Trophoblast cell (in vitro differentiated cells and primary cell): ENCODE results near the gene FLT4.

Experiments used
- DNase-seq, 2 donors: peaks; one replicate each; pipeline ENCODE4 v3.0.0-alpha.2; 2016
- H2AFZ ChIP-seq: 2 replicates; pipeline ENCODE4 v1.6.1; 2013; ENCODE audit warnings: low read length, moderate library complexity, mild to moderate bottlenecking; ENCODE audit not compliant: insufficient read depth, poor library complexity
- H2AK5ac ChIP-seq: 2 replicates; pipeline ENCODE4 v1.6.1; 2013; ENCODE audit warnings: mild to moderate bottlenecking, low read length
- H2BK120ac ChIP-seq: 2 replicates; pipeline ENCODE4 v1.6.1; 2013; ENCODE audit warnings: low read length, mild to moderate bottlenecking, moderate library complexity; ENCODE audit not compliant: insufficient read depth, poor library complexity
- H2BK12ac ChIP-seq: 2 replicates; pipeline ENCODE4 v1.6.1; 2013; ENCODE audit warnings: mild to moderate bottlenecking, low read length, moderate library complexity
- H2BK5ac ChIP-seq: 2 replicates; pipeline ENCODE4 v1.6.1; 2013; ENCODE audit warnings: low read length, low read depth, moderate library complexity, mild to moderate bottlenecking; ENCODE audit not compliant: poor library complexity
- H3K14ac ChIP-seq: 2 replicates; pipeline ENCODE4 v1.6.1; 2013; ENCODE audit warnings: mild to moderate bottlenecking, low read length
- H3K18ac ChIP-seq: 2 replicates; pipeline ENCODE4 v1.6.1; 2013; ENCODE audit warnings: mild to moderate bottlenecking, low read length
- H3K23ac ChIP-seq: 2 replicates; pipeline ENCODE4 v1.6.1; 2013; ENCODE audit warnings: low read length
- H3K27ac ChIP-seq: 2 replicates; pipeline ENCODE4 v1.5.1; 2013; ENCODE audit warnings: low read depth, mild to moderate bottlenecking, inconsistent platforms, low read length, moderate library complexity
- H3K27me3 ChIP-seq: 2 replicates; pipeline ENCODE4 v1.6.1; 2013; ENCODE audit warnings: inconsistent platforms, mild to moderate bottlenecking, low read length, moderate library complexity; ENCODE audit not compliant: insufficient read depth
- H3K36me3 ChIP-seq, 2 experiments: 1 replicate in 1 of 2; 2 replicates in 1 of 2; pipeline ENCODE4 v1.6.1; 2013; ENCODE audit warnings: low read length in 2 of 2, mild to moderate bottlenecking in 2 of 2, moderate library complexity in 1 of 2; ENCODE audit not compliant: insufficient read depth in 2 of 2, control insufficient read depth in 1 of 2
- H3K4ac ChIP-seq: 2 replicates; pipeline ENCODE4 v1.6.1; 2013; ENCODE audit warnings: low read depth, mild to moderate bottlenecking, low read length, moderate library complexity
- H3K4me1 ChIP-seq, 2 experiments: 1 replicate in 1 of 2; 2 replicates in 1 of 2; pipeline ENCODE4 v1.6.1; 2013; ENCODE audit warnings: low read length in 2 of 2, mild to moderate bottlenecking in 2 of 2, moderate library complexity in 1 of 2; ENCODE audit not compliant: insufficient read depth in 2 of 2, control insufficient read depth in 1 of 2
- H3K4me2 ChIP-seq: 2 replicates; pipeline ENCODE4 v1.6.1; 2013; ENCODE audit warnings: inconsistent platforms, mild to moderate bottlenecking, low read length, moderate library complexity
- H3K4me3 ChIP-seq: 2 replicates; pipeline ENCODE4 v1.5.1; 2013; ENCODE audit warnings: mild to moderate bottlenecking, low read depth, low read length, inconsistent platforms
- H3K79me1 ChIP-seq: one replicate; pipeline ENCODE4 v1.6.1; 2013; ENCODE audit warnings: low read length
- H3K79me2 ChIP-seq: 2 replicates; pipeline ENCODE4 v1.6.1; 2013; ENCODE audit warnings: low read length, mild to moderate bottlenecking; ENCODE audit not compliant: control insufficient read depth, insufficient read depth, poor library complexity
- H3K9ac ChIP-seq: 2 replicates; pipeline ENCODE4 v1.6.1; 2013; ENCODE audit warnings: mild to moderate bottlenecking, low read length
- H3K9me3 ChIP-seq: 2 replicates; pipeline ENCODE4 v1.6.1; 2013; ENCODE audit warnings: low read depth, mild to moderate bottlenecking, control low read depth, inconsistent platforms, low read length; ENCODE audit not compliant: insufficient read depth
- H4K12ac ChIP-seq: 2 replicates; pipeline ENCODE4 v1.6.1; 2013; ENCODE audit warnings: low read depth, mild to moderate bottlenecking, low read length, moderate library complexity
- H4K8ac ChIP-seq: 2 replicates; pipeline ENCODE4 v1.6.1; 2013; ENCODE audit warnings: low read depth, mild to moderate bottlenecking, low read length, moderate library complexity
- H4K91ac ChIP-seq: one replicate; pipeline ENCODE4 v1.6.1; 2013; ENCODE audit warnings: low read depth, mild to moderate bottlenecking, low read length, moderate library complexity
- WGBS: extraction: QIAGEN DNeasy Blood & Tissue Kit; methylation state at CpG from one replicate; pipeline ENCODE4 v1.1.7; 2013; ENCODE audit warnings: missing lambda C conversion rate; ENCODE audit not compliant: insufficient read length, insufficient coverage; ENCODE audit errors: extremely low coverage; 5-methylcytosine and 5-hydroxymethylcytosine counted together

The FLT4 gene

DNA sequence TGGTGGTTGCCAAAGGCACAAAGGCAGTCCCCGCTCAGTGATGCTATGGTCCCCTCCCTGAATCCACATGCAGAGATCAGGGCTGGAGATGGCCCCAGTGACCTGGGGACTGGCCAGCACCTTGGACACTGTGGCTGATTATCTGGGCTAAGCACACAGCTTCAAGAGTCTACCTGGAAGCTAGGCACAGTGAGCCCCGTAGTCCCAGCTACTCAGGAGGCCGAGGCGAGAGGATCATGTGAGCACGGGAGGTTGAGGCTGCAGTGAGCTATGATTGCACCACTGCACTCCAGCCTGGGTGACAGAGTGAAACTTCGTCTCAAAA, 49.8 kb downstream of the FLT4 start:
- H3K4ac ChIP-seq: no peak overlapping the region
- H4K91ac ChIP-seq: no peak overlapping the region
- no peaks in the 10 kb centered on the region for H3K79me2 ChIP-seq
- H3K23ac ChIP-seq: no peak overlapping the region
- no peak overlapping the region for H2BK5ac ChIP-seq
- H2AK5ac ChIP-seq: no peak overlapping the region
- H3K27ac ChIP-seq: no peak overlapping the region
- H3K14ac ChIP-seq: no peak overlapping the region
- no peak overlapping the region for H4K12ac ChIP-seq
- no peaks in the 10 kb centered on the region for H3K36me3 ChIP-seq
- no peaks in the 10 kb centered on the region for H3K27me3 ChIP-seq
- H3K18ac ChIP-seq: no peak overlapping the region
- no peaks in the 10 kb centered on the region for H3K79me1 ChIP-seq
- H3K9me3 ChIP-seq: peaks cover 2% of the 10 kb centered on the region
- no peaks in the 10 kb centered on the region for H3K4me1 ChIP-seq
- no peak overlapping the region for H3K4me3 ChIP-seq
- H2BK12ac ChIP-seq: no peak overlapping the region
- no peak for DNase-seq
- no peak overlapping the region for H3K9ac ChIP-seq
- H2BK120ac ChIP-seq: no peak overlapping the region
- no peak overlapping the region for H2AFZ ChIP-seq
- H4K8ac ChIP-seq: no peak overlapping the region
- no peak overlapping the region for H3K4me2 ChIP-seq
- no CpG with 5 or more reads among the region's 6 CpGs for WGBS

DNA sequence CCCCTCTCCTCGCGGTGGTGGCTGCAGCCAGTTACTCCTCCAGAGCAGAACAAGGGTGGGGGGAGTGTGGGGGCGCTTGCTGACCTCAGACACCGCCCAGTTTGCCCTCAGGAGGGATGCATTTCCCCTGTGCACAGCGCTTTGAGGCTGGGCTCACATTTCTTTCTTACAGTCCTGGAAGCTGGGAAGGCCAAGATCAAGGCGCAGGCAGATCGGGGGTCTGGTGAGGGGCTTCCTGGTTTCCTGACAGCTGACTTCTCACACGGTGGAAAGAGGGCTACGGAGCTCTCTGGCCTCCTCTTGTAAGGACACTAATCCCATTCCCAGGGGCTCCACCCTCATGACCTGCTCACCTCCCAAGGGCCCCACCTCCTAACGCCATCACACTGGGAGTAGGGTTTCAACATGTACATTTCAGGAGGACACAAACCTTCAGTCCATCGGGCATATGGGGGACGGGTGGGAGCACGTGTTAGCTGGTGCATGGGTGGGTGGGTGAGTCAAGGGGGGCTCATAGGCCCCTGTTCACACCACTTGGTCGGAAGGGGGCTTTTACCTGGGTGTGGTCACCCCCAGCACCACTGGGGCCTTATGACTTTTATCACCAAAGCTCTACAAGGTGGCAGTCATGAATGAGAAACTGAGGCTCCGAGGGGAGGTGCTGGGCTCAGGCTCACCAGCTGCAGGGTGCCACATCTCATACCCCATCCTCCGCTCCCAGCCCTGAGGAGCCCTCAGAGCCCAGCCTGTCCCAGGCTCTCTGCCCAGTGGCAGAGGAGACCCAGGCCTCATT, 50.4 kb downstream of the FLT4 start:
- Histone ChIP-seq H3K9ac (no peak overlapping the region), H3K9me3 (peaks cover 2% of the 10 kb centered on the region), H2BK120ac (no peak overlapping the region), H3K14ac (no peak overlapping the region), H4K91ac (no peak overlapping the region), H3K36me3 (no peaks in the 10 kb centered on the region), H3K79me2 (no peaks in the 10 kb centered on the region), H3K23ac (no peak overlapping the region), H2AFZ (no peak overlapping the region), H3K27me3 (no peaks in the 10 kb centered on the region), H4K12ac (no peak overlapping the region), H3K79me1 (no peaks in the 10 kb centered on the region), H3K18ac (no peak overlapping the region), H3K4ac (no peak overlapping the region), H2BK12ac (no peak overlapping the region), H3K27ac (no peak overlapping the region), H3K4me2 (no peak overlapping the region), H3K4me1 (no peaks in the 10 kb centered on the region), H2AK5ac (no peak overlapping the region), H4K8ac (no peak overlapping the region), H3K4me3 (no peak overlapping the region), H2BK5ac (no peak overlapping the region)
- WGBS: no CpG with 5 or more reads among the region's 16 CpGs
- DNase-seq: no peak

DNA sequence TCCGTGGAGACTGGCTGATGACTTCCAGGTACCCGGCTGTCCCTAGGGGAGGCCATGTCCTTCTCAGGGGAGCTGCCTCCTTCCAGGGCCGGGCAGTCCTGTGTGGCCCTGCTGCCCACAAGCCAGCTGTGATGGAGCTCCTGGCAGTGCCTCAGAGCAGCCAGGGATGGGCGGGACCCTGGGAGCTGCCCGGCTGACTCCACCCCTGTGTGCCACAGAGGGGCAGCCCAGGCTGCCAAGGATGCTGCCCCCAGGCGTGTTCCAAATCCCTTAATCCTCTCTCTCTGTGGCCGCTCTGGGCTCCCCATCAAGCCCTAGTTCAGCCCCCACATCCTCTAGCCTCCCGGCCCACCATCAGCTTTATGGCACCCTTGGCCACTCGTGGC, 51.1 kb downstream of the FLT4 start:
- no CpG with 5 or more reads among the region's 9 CpGs for WGBS
- Histone ChIP-seq H3K18ac (no peak overlapping the region), H3K79me2 (no peaks in the 10 kb centered on the region), H3K4ac (no peak overlapping the region), H3K27ac (no peak overlapping the region), H3K4me2 (no peak overlapping the region), H3K4me1 (no peaks in the 10 kb centered on the region), H3K4me3 (no peak overlapping the region), H2BK120ac (no peak overlapping the region), H3K14ac (no peak overlapping the region), H3K9ac (no peak overlapping the region), H2AFZ (no peak overlapping the region), H4K12ac (no peak overlapping the region), H4K91ac (no peak overlapping the region), H3K23ac (no peak overlapping the region), H2BK5ac (no peak overlapping the region), H2AK5ac (no peak overlapping the region), H3K27me3 (no peaks in the 10 kb centered on the region), H3K79me1 (no peaks in the 10 kb centered on the region), H3K9me3 (peaks cover 2% of the 10 kb centered on the region), H4K8ac (no peak overlapping the region), H2BK12ac (no peak overlapping the region), H3K36me3 (no peaks in the 10 kb centered on the region)
- DNase-seq: no peak

DNA sequence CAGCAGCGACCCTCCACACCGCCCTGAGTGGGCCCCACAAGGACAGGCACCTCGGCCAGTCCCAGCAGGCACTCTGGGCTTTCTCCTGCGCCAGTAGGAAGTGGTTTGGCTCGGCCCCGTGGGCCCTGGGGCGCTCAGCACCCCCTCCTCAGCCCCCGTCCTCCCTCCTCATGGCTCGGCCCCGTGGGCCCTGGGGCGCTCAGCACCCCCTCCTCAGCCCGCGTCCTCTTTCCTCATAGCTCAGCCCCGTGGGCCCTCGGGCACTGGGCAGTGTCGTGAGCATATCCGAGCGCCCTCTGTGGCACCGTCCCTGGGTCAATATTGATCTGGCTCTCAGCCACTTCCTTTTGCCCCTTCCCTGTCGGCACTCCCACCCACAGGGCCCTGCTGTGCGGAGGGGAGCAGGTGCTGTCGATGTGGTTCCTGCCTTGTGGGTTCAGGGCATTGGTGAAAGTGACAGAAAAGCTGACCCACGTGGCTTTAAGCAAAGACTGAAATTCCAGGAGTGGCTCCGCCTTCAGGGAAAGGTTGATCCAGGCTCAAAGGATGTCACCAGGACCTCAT, 52.6 kb downstream of the FLT4 start:
- Histone ChIP-seq H2BK12ac (no peak overlapping the region), H2BK5ac (no peak overlapping the region)

More for the DNA sequence above, 52.6 kb downstream of the FLT4 start:
- H3K79me2 ChIP-seq: no peaks in the 10 kb centered on the region
- no peak overlapping the region for H4K12ac ChIP-seq
- H2AFZ ChIP-seq: no peak overlapping the region
- H4K91ac ChIP-seq: no peak overlapping the region
- no peak for DNase-seq
- H3K4me3 ChIP-seq: no peak overlapping the region
- H3K9ac ChIP-seq: no peak overlapping the region
- no peak overlapping the region for H3K4ac ChIP-seq
- H3K9me3 ChIP-seq: peaks cover 2% of the 10 kb centered on the region
- no peaks in the 10 kb centered on the region for H3K4me1 ChIP-seq
- H2BK120ac ChIP-seq: no peak overlapping the region
- H3K18ac ChIP-seq: no peak overlapping the region
- no peak overlapping the region for H4K8ac ChIP-seq
- H3K23ac ChIP-seq: no peak overlapping the region
- H3K14ac ChIP-seq: no peak overlapping the region
- peaks cover under 1% of the 10 kb centered on the region for H3K27me3 ChIP-seq
- no peaks in the 10 kb centered on the region for H3K79me1 ChIP-seq
- H3K4me2 ChIP-seq: no peak overlapping the region
- no peaks in the 10 kb centered on the region for H3K36me3 ChIP-seq
- no CpG with 5 or more reads among the region's 24 CpGs for WGBS
- no peak overlapping the region for H3K27ac ChIP-seq
- H2AK5ac ChIP-seq: no peak overlapping the region
